ENCODE data around the gene PER2.

DNA sequence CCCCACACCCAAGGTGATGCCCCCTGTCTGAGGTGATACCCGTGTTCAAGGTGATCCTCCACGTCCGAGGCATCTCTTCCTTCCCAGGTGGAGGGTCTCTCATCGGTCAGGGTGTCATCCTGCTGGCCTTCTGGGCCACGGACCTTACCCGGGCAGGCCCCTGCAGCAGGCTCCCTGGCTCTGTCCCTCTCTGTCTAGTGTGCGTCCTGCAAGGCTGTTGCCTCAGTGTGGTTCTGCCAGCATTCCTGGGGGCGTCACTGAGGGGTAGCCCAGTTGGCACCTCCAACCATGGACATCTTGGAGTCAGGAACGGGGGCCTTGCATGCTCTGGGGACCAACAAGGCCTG, 5.6 kb upstream of the PER2 start:
- TF ChIP-seq, protein P1, sequence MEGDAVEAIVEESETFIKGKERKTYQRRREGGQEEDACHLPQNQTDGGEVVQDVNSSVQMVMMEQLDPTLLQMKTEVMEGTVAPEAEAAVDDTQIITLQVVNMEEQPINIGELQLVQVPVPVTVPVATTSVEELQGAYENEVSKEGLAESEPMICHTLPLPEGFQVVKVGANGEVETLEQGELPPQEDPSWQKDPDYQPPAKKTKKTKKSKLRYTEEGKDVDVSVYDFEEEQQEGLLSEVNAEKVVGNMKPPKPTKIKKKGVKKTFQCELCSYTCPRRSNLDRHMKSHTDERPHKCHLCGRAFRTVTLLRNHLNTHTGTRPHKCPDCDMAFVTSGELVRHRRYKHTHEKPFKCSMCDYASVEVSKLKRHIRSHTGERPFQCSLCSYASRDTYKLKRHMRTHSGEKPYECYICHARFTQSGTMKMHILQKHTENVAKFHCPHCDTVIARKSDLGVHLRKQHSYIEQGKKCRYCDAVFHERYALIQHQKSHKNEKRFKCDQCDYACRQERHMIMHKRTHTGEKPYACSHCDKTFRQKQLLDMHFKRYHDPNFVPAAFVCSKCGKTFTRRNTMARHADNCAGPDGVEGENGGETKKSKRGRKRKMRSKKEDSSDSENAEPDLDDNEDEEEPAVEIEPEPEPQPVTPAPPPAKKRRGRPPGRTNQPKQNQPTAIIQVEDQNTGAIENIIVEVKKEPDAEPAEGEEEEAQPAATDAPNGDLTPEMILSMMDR (IDR thresholded peaks at IDR 0.05 in 8 of 11, conservative IDR thresholded peaks at IDR 0.05 in 3 of 11) = no peak
- TF ChIP-seq POLR2AphosphoS5 (IDR thresholded peaks at IDR 0.05) (no peak), POLR2A (IDR thresholded peaks at IDR 0.05) (no peak)
